GM19324 (cell line): ENCODE data around the gene NCOA1.
"Not testable (repeated sequence)": the region's sequence is repeated elsewhere in the genome, so short reads cannot be mapped to it uniquely, and the experiment has no call there.

ENCODE experiments used
- ATAC-seq: cut with Tn5 transposase; IDR thresholded peaks from one replicate; pipeline ENCODE4 v1.9.1; 2021; ENCODE audit warnings: mild to moderate bottlenecking, moderate library complexity; ENCODE audit not compliant: unreplicated experiment, low FRiP score

Gene NCOA1

DNA sequence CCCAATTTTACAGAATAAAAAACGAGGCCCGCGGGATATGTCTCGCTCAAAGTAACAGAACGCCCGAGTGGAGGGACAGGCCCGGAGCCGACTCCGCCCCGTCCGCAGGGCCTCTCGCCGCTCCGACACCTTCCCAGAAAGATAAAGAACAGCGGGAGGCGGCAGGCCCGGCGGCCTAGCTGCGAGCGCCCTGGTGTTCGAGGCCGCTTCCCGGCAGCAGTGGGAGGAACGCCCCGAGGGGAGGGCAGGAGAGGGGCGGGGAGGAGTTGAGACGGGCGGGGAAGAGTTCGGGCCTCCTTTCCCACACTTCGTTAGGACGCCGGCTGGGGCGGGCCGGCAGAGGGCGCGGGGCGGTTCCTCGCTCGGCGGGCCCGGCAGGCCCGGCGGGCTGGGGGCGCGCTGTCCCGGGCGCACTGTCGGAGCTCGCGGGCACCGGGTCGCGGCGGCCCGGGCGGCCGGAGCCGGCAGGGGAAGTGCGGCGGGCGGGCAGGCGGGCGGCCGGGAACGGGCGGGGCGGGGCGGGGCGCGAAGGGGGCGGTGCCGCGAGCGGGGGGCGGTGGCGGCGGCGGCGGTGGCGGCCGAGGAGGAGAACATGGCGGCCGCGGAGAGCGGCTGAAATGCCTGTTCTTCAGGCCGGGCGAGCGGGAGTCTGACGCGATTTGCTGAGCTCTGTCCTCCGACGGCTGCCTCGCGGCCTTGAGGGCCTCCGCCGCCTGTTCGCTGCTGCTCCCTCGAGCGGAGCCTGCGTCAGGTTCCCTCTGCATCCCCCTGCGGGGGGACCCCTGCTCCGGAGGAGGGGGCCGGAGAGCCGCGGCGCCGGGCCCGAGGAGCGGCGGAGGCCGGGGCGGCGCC is at the start of gene NCOA1:
TSS of gene NCOA1 (plus strand) at position 565 of the 852 bp plus-strand sequence. CDS start 167,424 bp downstream, outside the sequence.
- peak; percentile 79 for ATAC-seq

GRCh38 chr2:24448797-24449196 is 42.3 kb upstream of the NCOA1 start:
- no peak for ATAC-seq

DNA sequence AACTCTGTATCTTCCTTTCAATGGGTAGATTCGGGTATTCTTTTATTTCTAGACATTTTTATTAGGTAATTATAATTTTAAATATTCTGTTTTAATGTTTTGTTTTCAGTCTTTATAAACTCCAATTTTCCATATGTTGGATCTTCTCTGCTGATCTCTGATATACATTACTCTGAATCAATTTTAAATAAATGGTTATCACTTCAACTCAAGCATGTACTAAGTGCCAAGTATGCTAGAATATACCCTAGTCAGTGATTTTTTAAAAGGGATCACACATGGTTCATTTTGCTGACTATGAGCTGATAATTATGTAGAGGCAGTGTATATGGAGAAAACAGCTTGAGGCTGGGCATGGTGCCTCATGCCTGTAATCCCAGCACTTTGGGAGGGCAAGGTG is 41.7 kb upstream of the NCOA1 start:
- ATAC-seq, result no peak

- no peak for ATAC-seq
Measured at GRCh38 chr2:24451805-24452501, 39.1 kb upstream of the NCOA1 start.

GRCh38 chr2:24452502-24452885 is 38.6 kb upstream of the NCOA1 start:
- ATAC-seq, result no peak

DNA sequence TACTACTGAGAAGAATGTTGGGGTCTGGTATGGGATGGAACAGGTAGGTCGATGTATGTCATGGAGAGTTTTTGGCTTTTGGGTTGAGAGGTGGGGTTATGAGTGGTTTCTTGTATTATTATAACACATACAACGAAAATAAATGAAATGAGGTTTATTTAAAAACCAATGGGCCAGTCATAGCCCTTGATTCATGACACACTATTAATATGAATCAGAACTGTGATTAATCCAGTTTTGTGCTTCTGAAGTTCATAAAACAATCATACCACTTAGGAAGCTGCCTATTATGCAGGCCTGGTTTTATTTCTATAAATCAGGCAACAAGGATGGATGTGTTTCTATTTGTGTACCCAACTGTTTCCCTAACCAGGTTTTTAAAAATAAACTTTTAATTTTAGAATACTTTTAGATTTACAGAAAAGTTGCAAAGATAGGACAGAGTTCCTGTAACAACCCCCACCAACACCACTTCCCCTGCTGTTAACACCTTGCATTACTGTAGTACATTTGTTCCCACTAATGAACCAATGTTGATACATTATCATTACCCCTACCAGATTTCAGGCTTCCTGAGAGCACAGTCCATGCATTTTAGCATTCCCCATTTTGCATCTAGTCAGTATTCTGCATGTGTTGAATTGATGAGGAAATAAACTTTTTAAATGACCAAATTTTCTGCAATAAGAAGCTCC is 37.5 kb upstream of the NCOA1 start:
- ATAC-seq, result no peak

DNA sequence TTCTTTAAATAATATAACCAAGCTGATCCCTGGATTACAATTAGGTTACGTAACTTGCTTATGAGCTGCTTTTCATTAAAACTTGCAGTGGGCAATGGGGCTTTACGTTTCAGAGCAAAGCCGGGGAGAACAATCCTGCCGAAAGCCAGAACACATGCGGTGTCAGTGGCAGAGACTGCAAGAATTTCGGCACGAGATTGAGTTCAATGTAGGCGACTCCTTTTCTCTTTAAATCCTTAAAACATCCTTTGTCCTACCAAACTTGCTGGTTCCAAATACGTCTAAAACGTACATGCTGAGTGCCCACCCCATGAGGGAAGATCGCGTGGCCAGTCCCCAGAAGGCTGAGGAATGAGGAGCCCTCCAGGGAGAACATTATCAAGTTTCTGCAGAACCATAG is 36.8 kb upstream of the NCOA1 start:
- no peak for ATAC-seq

DNA sequence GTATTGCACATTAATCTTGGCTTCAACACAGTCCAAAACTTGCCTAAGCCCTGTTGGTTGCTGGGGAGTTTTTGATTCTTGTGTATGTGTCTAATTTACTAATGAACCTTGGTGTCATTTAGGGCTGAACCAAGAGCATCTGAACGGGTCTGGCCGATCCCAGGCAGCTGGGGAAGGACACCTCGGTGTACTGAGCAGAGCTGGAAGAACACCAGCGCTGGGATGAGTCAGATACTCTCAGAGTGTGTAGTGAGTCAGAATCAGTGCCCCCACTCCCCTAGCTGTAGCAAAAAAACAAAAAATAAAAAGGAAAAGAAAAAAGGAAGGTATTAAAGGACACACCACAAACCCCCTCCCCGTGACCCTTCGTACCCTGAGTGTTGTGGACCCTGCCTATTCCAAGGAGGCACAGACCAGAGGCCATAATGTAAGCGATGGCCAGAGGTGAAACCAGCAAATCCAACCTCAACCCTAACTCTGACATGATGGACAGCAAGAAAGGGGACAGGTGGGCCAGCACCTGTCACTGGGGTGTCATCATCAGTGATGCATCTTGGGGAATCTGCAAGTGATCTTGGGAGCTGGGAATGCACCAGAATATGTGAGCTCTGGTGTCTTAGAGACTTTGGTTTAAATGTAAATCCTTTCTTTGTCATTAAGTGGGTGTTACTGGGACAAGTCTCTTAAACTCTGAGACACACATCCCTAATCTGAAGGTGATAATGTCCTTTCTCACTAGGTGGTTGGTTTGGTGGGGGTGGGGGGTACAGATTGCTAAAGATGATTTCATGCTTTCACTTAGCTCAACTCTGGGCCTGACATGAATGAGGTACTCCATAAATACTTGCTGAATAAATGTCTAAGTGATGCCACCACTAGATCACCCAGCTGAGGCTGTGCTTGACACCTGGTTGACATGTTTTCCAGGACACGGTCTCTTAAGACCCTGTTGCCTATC is 34.2 kb upstream of the NCOA1 start:
- ATAC-seq, result no peak

- ATAC-seq, result no peak
Measured at GRCh38 chr2:24457696-24458386, 33.2 kb upstream of the NCOA1 start.

- ATAC-seq, result no peak
Measured at GRCh38 chr2:24459224-24460161, 31.6 kb upstream of the NCOA1 start.

- ATAC-seq, result no peak
Measured at GRCh38 chr2:24461685-24462084, 29.4 kb upstream of the NCOA1 start.

DNA sequence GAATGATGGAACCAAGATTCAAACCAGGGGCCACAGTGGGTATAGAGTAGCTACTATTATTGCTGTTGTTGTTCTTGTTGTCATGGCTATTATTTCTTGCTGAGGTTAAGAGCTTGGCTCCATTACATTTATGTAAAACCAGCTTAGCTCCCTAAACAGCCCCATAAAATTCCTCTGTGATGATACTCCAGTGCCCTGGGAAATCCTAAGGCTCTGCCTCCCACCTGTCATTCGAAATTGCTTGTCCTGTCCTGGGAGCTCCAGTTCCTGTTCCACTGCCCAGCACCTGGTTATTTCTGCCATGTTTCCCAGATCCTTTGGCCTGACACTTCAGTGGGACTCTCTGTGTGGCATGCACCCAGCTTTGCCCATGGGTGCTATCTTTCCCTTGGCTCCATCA is 27.8 kb upstream of the NCOA1 start:
- ATAC-seq, result no peak

- no peak for ATAC-seq
Measured at GRCh38 chr2:24466871-24467870, 23.9 kb upstream of the NCOA1 start.

DNA sequence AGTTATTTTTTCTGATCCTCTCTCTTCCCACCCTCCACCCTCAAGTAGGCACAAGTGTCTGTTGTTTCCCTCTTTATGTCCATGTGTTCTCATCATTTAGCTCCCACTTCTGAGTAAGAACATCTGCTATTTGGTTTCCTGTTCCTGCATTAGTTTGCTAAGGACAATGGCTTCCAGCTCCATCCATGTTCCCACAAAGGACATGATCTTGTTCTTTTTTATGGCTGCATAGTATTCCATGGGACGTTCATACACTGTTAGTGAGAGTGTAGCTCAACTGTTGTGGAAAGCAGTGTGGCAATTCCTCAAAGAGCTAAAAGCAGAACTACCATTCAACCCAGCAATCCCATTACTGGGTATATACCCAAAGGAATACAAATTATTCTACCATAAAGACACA is 22.6 kb upstream of the NCOA1 start:
- not testable (repeated sequence) for ATAC-seq

GRCh38 chr2:24469148-24469650 is 21.9 kb upstream of the NCOA1 start:
- no peak for ATAC-seq

DNA sequence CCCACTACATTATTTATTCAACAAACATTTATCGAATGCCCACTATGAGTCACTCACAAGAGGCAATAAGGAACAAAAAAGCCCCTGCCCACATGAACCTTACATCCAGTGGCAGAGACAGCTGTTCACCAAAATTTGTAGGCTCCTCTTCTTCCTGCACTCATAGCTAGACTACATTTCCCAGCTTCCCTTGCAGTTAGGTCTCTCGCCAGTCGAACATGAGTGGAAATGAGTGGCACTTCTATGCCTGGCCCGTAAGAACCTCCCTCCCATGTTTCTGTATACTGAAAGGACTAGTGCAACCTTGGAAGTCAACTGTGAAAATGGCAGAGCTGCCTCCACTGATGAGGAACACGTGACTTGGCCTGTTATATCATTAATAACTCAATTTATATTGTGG is 19.4 kb upstream of the NCOA1 start:
- no peak for ATAC-seq

DNA sequence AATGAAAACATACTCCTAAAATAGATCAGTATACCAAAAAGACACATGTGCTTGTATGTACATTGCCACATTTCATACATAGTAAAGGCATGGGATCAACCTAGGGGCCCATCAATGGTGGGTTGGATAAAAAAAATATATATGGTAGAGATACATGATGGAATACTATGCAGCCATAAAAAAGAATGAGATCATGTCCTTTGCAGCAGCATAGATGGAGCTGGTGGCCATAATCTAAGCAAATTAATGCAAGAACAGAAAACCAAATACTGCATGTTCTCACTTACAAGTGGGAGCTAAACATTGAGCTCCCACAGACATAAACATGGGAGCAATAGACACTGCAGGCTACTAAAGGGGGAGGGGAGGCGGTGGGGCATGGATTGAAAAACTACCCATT is 18.6 kb upstream of the NCOA1 start:
- no peak for ATAC-seq
